OCI-LY7 (cell line): ENCODE measurements around the gene SPINT1. TPM values are rescaled to one million over a fixed set of nuclear protein-coding genes. Genes with fewer than 3 reads are reported as not detected.

Source experiments
- BruUV-seq: library from RNA; stranded (reverse); fragments of 400-500 nt; replicated peaks from 2 replicates; lab custom pipeline; 2021; lab: Mats Ljungman, UMichigan
- CTCF ChIA-PET: fragments of 300-600 bp; sonication (Branson Sonifier 250); formaldehyde crosslinking; loops from one replicate; lab custom pipeline; 2022; ENCODE audit warnings: antibody characterized with exemption; ENCODE audit not compliant: unreplicated experiment; lab: Charles Lee
- POLR2A ChIA-PET: fragments of 300-600 bp; sonication (Branson Sonifier 250); formaldehyde crosslinking; loops from one replicate; lab custom pipeline; 2022; ENCODE audit warnings: antibody characterized with exemption; lab: Charles Lee
- DNase-seq: peaks from one replicate; pipeline ENCODE4 v3.0.0-alpha.2; 2015; ENCODE audit warnings: low spot score
- H2AFZ ChIP-seq: fragments of 200-600 bp; sonication (generic), shearing (Covaris generic); 2 replicates; pipeline ENCODE4 v1.6.1; 2014; ENCODE audit warnings: mild to moderate bottlenecking, antibody characterized with exemption, low read length, moderate library complexity
- H3K27ac ChIP-seq: fragments of 200-600 bp; sonication (generic); 2 replicates; pipeline ENCODE4 v1.5.1; 2014; ENCODE audit warnings: mixed run types, low read depth, mild to moderate bottlenecking, moderate library complexity, low read length, inconsistent platforms; ENCODE audit not compliant: poor library complexity, severe bottlenecking
- H3K36me3 ChIP-seq: fragments of 200-600 bp; sonication (generic); 2 replicates; pipeline ENCODE4 v1.6.1; 2014; ENCODE audit warnings: mild to moderate bottlenecking, antibody characterized with exemption, low read length, moderate library complexity, mixed read lengths; ENCODE audit not compliant: insufficient read depth
- H3K4me1 ChIP-seq: fragments of 200-600 bp; sonication (generic); 2 replicates; pipeline ENCODE4 v1.5.1; 2014; ENCODE audit warnings: mild to moderate bottlenecking, low read length; ENCODE audit not compliant: insufficient read depth, poor library complexity, severe bottlenecking
- H3K4me2 ChIP-seq: fragments of 200-600 bp; sonication (generic); 2 replicates; pipeline ENCODE4 v1.6.1; 2014; ENCODE audit warnings: mild to moderate bottlenecking, low read length
- H3K4me3 ChIP-seq: fragments of 200-600 bp; sonication (generic); 2 replicates; pipeline ENCODE4 v1.5.1; 2014; ENCODE audit warnings: mild to moderate bottlenecking, low read depth, low read length; ENCODE audit not compliant: poor library complexity, severe bottlenecking
- H3K79me2 ChIP-seq: fragments of 200-600 bp; sonication (generic); 2 replicates; pipeline ENCODE4 v1.6.1; 2016; ENCODE audit warnings: low read depth, mild to moderate bottlenecking, low read length, moderate library complexity, mixed read lengths; ENCODE audit not compliant: insufficient read depth
- H3K9me2 ChIP-seq: fragments of 200-600 bp; sonication (generic); 2 replicates; pipeline ENCODE4 v1.6.1; 2016; ENCODE audit warnings: mild to moderate bottlenecking, low read length, mixed read lengths; ENCODE audit not compliant: insufficient read depth
- H3K9me3 ChIP-seq: fragments of 200-600 bp; sonication (generic); 2 replicates; pipeline ENCODE4 v1.6.1; 2014; ENCODE audit warnings: mild to moderate bottlenecking, mixed run types, low read length, mixed read lengths
- H4K20me1 ChIP-seq: fragments of 200-600 bp; sonication (generic); 2 replicates; pipeline ENCODE4 v1.6.1; 2014; ENCODE audit warnings: mild to moderate bottlenecking, antibody characterized with exemption, low read length, moderate library complexity, mixed read lengths; ENCODE audit not compliant: insufficient read depth
- CTCF ChIP-seq: fragments of 200-600 bp; sonication (generic); conservative IDR thresholded peaks from 2 replicates; pipeline ENCODE4 v1.5.1; 2014; ENCODE audit warnings: mild to moderate bottlenecking, antibody characterized with exemption, low read length, moderate library complexity, mixed read lengths
- EZH2phosphoT487 ChIP-seq: fragments of 200-600 bp; sonication (generic); IDR thresholded peaks from 2 replicates; pipeline ENCODE4 v1.6.1; 2018; ENCODE audit warnings: low read depth, borderline replicate concordance, mild to moderate bottlenecking, mixed run types, antibody characterized with exemption, low read length, moderate library complexity, mixed read lengths
- intact Hi-C: fragments of 100-400 bp; cut with micrococcal nuclease; formaldehyde crosslinking; loops from one replicate; pipeline ENCODE4 v1.10.0; 2022; ENCODE audit not compliant: unreplicated experiment
- total RNA-seq, 2 experiments: library from RNA; depleted of rRNA in 1 of 2; stranded (reverse); fragments of >200 nt in 1 of 2; shearing (Covaris generic) in 1 of 2; gene quantifications; 2 replicates each; pipeline ENCODE4 v1.2.3, GENCODE V29; 2014 to 2022

SPINT1 gene
- total RNA-seq, 2 experiments from 2014 or later = 2.4 TPM; not detected in 1

GRCh38 chr15:40843261-40843884 lies 475 bp upstream of the SPINT1 start:
- Histone ChIP-seq H3K4me3 (peak overlapping the region; percentile 27), H4K20me1 (no peaks in the 10 kb centered on the region), H3K79me2 (no peaks in the 10 kb centered on the region), H3K27ac (no peak overlapping the region), H3K4me2 (peak overlapping the region; percentile 67), H3K4me1 (peaks cover 25% of the 10 kb centered on the region), H3K36me3 (no peaks in the 10 kb centered on the region), H3K9me3 (no peaks in the 10 kb centered on the region), H3K9me2 (no peaks in the 10 kb centered on the region), H2AFZ (no peak overlapping the region; the same call in 1 of the 2 replicates)
- ChIA-PET CTCF (interaction anchor here (1.3 kb wide), 1 partner anchor 15 kb away, joined by 3 read pairs; no protein-coding TSS in a partner anchor), POLR2A (interaction anchor here (0.6 kb wide), 1 partner anchor 103 kb away, joined by 6 read pairs; no protein-coding TSS in a partner anchor)
- no peak for TF ChIP-seq CTCF
- TF ChIP-seq EZH2phosphoT487 = no peak
- no TSS peak for BruUV-seq
- intact Hi-C loops = no loop called here
- no peak for DNase-seq

GRCh38 chr15:40844696-40845030 lies 815 bp downstream of the SPINT1 start:
- no peaks in the 10 kb centered on the region for H3K9me3 ChIP-seq
- peak overlapping the region; percentile 67 for H3K4me2 ChIP-seq
- no peaks in the 10 kb centered on the region for H3K36me3 ChIP-seq
- no peak for DNase-seq
- ChIA-PET POLR2A (interaction anchor here (0.6 kb wide), 1 partner anchor 29 kb away, joined by 5 read pairs; no protein-coding TSS in a partner anchor), CTCF (interaction anchor here (3.5 kb wide), 1 partner anchor 13 kb away, joined by 19 read pairs; no protein-coding TSS in a partner anchor)
- H2AFZ ChIP-seq = peak overlapping the region; percentile 22; the same call in 1 of the 2 replicates
- H4K20me1 ChIP-seq = no peaks in the 10 kb centered on the region
- no peaks in the 10 kb centered on the region for H3K79me2 ChIP-seq
- H3K27ac ChIP-seq = no peak overlapping the region
- no peak for TF ChIP-seq CTCF
- no peak for TF ChIP-seq EZH2phosphoT487
- no peaks in the 10 kb centered on the region for H3K9me2 ChIP-seq
- intact Hi-C loops = no loop called here
- peak overlapping the region; percentile 27 for H3K4me3 ChIP-seq
- no TSS peak for BruUV-seq
- H3K4me1 ChIP-seq = peaks cover 25% of the 10 kb centered on the region

DNA sequence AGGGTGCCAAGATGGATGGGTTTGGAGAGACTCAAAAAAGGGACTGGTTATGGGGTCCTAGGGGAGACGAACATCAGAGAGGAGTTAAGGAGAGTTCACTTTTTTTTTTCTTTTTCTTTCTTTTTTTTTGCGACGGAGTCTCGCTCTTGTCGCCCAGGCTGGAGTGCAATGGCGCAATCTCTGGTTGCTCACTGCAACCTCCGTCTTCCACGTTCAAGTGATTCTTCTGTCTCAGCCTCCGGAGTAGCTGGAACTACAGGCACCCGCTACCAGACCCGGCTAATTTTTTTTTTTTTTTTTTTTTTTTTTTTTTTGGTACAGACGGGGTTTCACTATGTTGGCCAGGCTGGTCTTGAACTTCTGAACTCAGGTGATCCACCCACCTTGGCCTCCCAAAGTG lies 1.2 kb downstream of the SPINT1 start:
- H3K4me3 ChIP-seq = no peak overlapping the region
- no peak for TF ChIP-seq EZH2phosphoT487
- TF ChIP-seq CTCF = no peak
- no peaks in the 10 kb centered on the region for H3K9me3 ChIP-seq
- H2AFZ ChIP-seq = no peak overlapping the region
- H3K27ac ChIP-seq = no peak overlapping the region
- H3K9me2 ChIP-seq = no peaks in the 10 kb centered on the region
- intact Hi-C loops = no loop called here
- peak overlapping the region; percentile 67; the same call in 1 of the 2 replicates for H3K4me2 ChIP-seq
- no peaks in the 10 kb centered on the region for H3K36me3 ChIP-seq
- H4K20me1 ChIP-seq = no peaks in the 10 kb centered on the region
- no peaks in the 10 kb centered on the region for H3K79me2 ChIP-seq
- ChIA-PET CTCF (interaction anchor here (3.5 kb wide), 1 partner anchor 13 kb away, joined by 19 read pairs; no protein-coding TSS in a partner anchor), POLR2A (interaction anchor here (0.6 kb wide), 1 partner anchor 29 kb away, joined by 5 read pairs; no protein-coding TSS in a partner anchor)
- no peak for DNase-seq
- no TSS peak for BruUV-seq
- H3K4me1 ChIP-seq = peaks cover 25% of the 10 kb centered on the region
